Vagina (tissue), 2 donors: Measurements from ENCODE around the gene CCDC150.

ENCODE experiments used
- CTCF ChIP-seq, 3 experiments: fragments of 450-650 bp in 2 of 3; fragments of 200-600 bp in 1 of 3; sonication (generic) in 1 of 3; IDR thresholded peaks; one replicate each; pipeline ENCODE4 v1.5.1; 2017 to 2019; ENCODE audit warnings: antibody characterized with exemption in 3 of 3, mild to moderate bottlenecking in 2 of 3, moderate library complexity in 2 of 3
- POLR2A ChIP-seq, 2 donors: fragments of 450-650 bp; IDR thresholded peaks; one replicate each; pipeline ENCODE4 v1.6.1; 2017; ENCODE audit warnings: antibody characterized with exemption in 2 of 2, mild to moderate bottlenecking in 2 of 2, moderate library complexity in 2 of 2
- POLR2AphosphoS5 ChIP-seq, 2 donors: sonication (generic); formaldehyde crosslinking; IDR thresholded peaks; one replicate each; pipeline ENCODE4 v1.9.0; 2017; ENCODE audit warnings: antibody characterized with exemption in 2 of 2, mild to moderate bottlenecking in 2 of 2, low read depth in 1 of 2; ENCODE audit not compliant: insufficient read depth in 1 of 2

- TF ChIP-seq POLR2A (IDR thresholded peaks at IDR 0.05) (no peak), POLR2AphosphoS5 (IDR thresholded peaks at IDR 0.05; ENCODE audit: insufficient read depth in 1 of 2, low read depth in 1 of 2) (no peak), CTCF (IDR thresholded peaks at IDR 0.05) (no peak)
Observed at GRCh38 chr2:196750291-196750923, 110.9 kb downstream of the CCDC150 start.
